DMS79 treated with DMSO at 0.1 percent for 48 hours (cell line): ENCODE data around the gene MRPL10.

Experiments
- DNase-seq: peaks from one replicate; lab custom pipeline; 2025; lab: John Stamatoyannopoulos, UW

The MRPL10 gene

DNA sequence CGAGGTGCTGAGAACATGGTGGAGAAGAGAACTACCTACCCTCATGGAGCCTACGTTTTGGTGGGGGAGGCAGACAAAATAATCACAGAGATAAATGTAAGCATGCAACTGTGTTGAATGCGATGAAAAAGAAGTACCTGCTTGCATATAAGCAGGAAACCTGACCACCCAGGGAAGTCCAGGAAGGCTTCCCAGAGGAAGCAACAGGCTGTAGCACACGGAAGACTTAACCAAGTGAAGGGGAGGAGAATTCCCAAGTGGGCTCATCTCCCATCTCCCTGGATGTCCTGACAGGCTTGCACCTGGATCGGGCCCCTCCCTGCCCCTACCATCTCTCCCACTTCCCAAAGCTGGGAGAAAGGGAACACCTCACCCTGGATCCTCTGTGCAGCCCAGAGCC is 7.7 kb upstream of the MRPL10 start:
- DNase-seq, result no peak

DNA sequence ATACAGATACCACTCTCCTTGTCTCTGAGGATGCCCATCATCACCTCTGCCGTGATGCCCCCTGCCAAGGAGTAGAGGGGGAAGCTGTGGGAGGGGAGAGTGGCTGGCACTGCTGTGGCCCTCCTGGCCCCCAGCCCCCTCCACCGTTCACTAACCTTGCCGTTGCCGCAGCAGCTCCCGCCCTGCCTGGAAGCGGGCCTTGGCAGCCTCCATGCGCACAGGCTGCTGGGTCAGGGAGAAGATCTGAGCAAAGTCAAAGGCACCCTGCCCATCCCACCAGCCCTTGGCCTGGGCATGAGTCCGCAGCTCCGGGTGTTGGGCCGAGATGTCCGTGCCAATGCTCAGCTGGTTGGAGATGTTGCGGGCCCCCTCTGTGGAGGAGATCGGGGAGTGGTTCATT is 7.3 kb upstream of the MRPL10 start:
- DNase-seq, result no peak

DNA sequence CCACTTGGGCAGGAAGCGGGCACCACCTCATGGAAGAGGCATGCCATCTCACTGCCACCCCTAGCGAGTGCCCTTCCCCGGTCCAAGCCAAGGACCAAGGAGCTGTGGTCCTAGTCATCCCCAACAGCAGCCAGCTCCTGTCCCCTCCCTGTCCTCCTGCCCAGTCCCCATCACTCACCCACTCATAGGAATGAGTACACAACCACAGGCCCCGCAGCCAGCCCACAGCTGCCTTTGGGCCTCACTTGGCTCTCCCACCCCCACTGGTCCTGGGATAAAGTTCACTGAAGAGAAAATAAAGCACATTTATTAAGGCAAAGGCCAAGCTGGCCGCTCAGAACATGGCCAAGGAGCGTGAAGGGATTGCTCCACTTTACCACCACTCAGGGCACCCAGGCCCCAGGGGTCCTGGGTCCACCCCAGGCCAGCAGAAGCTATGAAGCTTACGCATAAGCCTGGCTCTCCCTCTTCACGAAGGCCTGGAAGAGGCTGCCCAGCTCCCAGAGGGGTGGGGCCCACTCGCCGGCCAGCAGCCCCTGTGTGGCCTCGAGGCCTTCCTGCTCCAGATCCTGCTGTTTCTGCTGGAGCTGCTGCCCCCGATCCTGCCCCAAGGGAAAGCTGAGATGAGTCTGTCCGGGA is 6.2 kb upstream of the MRPL10 start:
- no peak for DNase-seq

DNA sequence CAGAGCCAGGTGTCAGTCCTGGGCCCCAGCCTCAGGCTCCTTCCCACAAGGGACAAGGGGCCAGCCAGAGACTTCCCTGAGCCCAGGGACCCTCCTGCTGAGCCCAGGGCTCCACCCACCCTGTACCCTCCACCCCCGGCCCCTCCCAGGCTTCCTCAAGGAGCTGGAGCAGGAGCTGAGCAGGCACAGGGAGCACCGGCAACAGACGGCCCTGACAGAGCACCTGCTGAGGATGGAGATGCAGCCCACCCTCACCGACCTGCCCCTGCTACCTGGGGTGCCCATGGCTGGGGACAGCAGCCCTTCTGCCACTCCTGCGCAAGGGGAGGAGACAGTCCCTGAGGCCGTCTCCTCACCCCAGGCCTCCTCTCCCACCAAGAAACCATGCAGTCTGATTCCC is 5.3 kb upstream of the MRPL10 start:
- DNase-seq, result no peak

DNA sequence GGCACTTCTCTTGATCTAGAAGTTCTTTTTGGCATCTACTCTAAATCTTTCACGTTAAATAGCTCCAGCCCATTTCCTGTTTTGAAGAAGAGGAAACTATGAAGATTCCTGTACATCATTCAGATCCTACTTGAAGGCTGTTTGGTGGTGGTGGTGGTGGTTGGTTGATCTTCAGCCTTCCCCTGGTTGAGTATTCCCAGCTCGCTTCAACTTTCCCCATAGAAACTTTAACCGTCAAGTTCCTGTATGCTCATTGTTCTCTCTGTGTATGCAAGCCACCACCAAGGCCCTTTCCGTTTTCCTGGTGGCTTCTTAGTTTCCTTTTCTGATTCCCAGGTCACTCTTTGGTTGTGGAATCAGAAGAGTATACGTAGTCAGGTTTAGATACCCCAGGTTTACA is 3.4 kb upstream of the MRPL10 start:
- DNase-seq, result no peak

DNA sequence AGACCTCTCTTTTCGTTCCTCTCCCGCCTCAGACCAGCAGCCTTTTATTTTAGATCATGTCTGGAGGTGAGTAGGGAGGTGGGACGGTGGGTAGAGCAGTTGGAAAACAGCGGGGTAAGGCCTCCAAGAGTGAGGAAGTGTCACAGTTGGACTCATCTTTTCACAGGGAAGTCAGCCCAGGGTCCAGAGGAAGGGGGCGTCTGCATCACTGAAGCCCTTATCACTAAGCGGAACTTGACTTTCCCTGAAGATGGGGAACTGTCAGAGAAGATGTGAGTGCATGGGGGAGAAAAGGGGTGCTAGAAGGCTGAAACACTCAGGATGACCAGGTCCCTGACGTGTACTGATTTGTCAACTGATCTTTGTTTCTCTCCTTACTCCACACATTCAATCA is 590 bp upstream of the MRPL10 start:
- DNase-seq, result no peak

DNA sequence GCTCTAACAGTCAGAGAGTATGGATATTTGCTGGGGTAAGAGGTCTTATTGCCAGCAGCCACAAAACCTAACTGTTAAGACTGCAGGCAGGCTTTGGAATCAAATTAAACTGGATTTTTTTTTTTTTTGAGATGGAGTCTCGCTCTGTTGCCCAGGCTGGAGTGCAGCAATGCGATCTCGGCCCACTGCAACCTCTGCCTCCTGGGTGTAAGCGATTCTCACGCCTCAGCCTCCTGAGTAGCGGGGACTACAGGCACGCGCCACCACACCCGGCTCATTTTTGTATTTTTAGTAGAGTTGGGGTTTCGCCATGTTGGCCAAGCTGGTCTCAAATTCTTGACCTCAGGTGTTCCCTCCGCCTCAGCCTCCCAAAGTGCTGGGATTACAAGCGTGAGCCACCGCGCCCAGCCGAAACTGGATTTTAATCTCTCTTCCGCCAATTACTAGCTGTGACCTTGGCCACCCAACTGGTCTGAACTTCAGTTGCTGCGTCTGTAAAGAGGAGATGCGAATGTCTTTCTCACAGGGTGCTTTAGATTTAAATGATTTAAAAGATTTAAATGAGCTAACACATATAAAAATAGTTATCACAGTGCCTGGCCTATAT is 842 bp downstream of the MRPL10 start:
- DNase-seq, result no peak

DNA sequence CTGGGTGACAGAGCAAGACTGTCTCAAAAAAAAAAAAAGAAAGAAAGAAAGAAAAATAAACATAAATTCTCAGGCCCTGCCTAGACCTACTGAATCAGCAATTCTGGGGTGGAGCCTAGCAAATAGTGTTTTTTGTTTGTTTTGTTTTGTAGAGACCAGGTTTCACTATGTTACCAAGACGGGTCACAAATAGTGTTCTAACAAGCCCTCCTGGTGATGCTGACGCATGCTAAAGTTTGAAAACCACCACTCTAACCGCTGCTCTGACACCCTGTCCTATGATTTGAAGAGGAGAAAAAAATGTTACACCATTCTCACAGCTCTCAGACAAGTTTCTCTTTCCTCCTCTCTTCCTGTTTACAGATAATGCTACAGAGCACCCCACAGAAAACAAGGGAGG is 1.5 kb downstream of the MRPL10 start:
- DNase-seq, result no peak

DNA sequence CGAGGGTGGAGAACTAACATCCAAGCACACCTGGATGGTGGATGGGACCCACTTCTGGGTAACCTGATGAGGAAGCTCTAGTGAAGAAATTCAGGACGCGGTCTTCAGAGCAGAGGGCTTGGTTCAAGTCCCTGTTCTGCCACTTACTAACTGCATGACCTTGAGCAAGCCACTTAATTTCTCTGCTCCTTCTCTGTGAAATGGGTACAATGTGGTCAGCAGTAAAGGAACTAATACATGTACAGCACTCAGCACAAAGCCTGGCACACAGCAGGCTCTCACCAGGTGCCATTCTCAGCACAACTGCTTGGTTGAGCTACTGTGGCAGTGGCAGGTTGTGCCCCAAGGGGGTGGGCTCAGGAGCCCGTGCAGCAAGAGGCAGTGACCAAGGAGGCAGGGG is 7.8 kb downstream of the MRPL10 start:
- no peak for DNase-seq

DNA sequence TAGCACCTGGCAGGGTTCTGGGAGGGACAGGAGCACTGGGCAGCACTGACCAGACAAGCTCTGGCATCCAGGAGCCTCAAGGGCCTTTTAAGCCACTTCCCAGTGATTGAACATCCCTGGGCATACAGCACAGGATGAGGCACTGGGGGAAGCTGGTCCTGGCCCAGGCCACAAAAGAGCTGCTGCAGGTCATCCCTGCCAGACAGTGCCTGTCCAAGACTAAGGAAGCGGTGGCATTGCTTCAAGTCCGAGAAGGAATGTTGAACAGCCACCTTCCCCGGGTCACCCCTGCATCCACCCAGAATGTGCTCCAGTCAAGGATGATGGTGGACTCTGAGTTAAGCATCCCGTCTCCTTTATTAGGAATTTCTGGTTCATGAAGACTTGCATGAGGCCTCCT is 8.6 kb downstream of the MRPL10 start:
- DNase-seq, result no peak

DNA sequence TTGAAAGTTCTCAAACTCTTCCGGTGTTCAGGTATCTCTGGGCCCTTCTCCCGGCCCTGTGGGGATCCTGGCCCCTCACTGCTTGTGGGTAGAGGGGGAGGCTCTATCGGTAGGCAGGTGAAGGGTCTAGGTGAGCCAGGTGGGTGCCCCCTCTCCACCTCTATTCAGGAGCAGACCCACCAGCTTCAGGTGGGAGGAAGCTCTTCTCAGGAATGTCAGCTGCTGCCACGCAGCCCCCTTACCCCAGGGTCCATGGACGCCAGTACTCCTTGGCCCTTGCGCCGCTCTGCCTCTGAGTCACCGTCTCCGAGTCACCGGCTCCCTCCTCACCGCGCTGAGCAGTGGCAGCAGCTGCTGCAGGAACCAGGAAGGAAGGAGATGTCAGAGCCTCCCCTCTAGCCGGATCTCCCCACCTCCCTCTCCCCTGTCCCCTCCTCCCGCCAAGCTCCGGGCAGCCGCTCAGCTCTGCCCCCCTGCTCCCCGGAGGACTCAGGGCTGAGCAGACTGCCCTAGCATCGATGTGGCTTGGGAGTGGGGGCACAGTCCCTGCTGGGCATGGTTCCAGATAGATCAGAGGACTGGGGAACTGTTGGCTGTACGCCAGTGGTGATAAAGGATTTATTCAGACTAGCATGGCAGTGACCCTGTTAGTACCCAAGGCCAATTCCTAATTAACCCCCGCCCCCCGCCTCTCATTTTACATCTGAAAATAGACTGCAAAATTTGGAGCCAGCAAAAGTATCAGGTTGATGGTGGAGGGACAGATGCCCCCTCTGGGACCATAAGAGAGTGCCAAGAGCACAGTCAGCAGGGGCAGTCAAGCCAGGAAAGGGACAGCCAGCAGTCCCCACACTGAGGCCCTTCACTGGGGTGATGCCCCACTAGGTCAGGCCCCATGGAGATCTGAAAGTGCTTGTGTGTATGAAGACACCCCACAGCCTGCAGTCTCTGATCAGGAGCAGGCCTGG is 9.6 kb downstream of the MRPL10 start, which contains the start of gene OSBPL7:
Gene OSBPL7 (minus strand): TSS at position 371 of the 968 bp plus-strand sequence. CDS start 1,516 bp downstream, outside the sequence.
- DNase-seq, result peak; percentile 87

DNA sequence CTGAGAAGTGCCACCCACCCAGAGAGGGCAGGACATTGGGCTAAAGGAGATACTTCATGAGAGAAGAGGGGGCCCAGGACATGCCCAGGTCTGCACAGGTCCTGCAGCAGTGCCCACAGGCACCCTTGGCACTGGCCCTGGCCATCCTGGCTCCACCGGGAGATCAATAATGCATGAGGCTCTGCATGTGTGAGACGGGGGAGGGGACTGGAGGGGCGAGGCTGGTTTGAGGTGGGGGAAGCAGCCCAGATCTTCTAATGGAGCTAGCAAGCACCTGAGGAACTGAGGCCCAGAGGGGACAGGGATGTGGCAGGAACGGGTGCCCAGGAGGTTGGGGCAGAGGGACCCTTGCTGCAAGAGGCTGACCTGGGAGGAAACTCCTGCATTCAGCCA is 10.3 kb downstream of the MRPL10 start:
- no peak for DNase-seq

DNA sequence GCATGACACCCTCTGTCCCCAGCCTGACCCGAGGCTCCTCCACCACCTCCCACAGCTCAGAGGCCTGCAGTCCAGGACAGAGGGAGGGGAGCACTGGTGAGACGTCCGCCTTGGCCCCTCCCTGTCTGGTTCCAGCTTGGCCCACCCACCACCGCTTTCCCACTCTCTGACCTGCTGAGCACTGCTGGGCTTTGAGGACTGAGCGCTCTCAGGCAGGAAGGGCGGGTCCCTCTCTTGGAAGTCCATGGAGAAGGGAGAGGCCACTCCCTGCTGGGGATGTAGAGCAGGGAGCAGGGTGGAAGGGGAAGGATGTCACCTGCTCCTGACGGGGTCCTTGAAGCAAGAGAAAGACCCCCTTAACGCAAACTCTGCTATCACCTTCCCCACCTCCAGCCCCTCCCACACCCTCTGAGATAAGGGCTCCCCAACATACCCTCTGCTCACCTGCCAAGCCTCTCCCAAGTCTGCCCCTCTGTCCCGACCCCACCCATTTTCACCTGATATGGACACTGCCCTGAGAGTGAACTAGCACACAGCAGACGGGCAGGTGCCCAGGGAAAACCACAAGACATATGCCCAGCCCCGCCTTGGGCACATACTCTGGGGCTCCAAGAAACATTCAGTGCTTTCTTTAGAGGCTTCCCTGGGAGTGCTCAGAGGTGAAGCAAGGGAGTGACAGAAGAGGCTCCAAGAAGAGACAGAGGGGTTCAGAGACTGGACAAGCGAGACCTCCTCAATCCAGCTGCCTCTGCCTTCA is 11.1 kb downstream of the MRPL10 start:
- no peak for DNase-seq

DNA sequence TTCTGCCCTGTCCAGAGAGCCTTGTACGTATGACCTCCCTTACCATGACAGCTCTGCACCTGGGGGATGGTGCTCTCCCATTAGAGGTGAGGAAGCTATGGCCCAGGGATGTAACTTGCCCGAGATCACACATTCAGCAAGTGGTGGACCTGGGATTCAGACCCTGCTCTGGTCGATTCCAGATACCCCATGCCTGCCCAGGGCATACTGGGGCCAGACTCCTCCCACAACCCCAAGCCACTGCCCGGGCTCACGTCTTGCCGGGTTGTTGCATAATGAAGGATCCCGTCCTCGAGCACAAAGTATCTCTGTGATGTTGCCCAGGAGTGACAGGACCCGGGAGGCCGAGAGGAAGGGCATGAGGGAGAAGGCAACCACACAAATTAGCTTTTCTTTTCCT is 11.9 kb downstream of the MRPL10 start:
- no peak for DNase-seq

DNA sequence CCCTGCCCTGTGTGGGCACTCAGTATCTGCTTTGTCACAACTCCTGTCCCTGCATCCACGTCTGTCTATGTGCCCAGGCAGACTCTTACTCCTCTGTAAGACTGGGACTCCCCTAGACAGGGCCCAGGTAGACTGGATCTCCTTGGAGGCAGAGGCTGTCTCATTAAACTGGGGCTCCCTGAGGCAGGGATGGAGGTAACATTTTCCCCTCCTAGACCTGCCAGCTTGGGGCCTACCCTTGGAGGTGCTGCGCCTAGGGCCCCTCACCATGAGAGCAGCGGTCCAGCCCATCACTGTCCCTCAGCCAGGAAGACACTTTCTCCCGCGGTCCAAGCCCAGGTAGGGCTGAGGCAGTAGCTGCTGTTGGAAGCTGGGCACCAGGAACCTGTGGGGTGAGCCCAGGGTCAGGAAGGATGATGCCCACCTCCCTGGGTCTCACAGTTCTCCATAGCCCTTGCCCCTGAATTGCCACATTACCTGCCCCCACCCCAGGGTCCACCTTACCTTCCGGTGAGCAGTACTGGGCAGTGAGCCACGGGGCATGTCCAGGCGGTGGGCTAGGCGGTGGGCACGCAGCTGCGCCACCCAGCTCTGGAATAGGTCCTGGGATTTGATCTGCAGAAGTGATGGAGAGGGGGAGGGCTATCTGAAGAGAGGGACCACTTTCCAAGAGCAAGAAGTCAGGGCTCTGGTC is 13.2 kb downstream of the MRPL10 start:
- DNase-seq, result no peak

DNA sequence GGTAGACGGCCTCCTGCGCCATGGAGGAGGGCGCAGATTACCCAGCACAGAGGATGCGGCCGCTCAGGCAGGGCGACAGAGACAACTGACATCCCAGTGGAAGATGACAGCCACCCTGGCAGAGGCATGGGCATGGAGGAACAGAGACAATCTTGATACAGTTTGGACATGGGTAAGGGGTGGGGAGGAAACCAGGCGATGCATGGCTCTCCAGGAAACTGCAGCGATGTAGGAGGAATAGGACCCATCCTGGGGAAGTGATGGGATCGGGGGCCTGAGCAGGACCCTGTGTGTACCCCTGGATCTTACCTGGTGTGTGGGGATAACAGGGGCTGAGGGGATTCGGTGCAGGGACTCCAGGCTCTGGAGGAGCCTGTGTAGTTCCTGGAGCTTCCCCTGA is 14.4 kb downstream of the MRPL10 start:
- DNase-seq, result no peak

DNA sequence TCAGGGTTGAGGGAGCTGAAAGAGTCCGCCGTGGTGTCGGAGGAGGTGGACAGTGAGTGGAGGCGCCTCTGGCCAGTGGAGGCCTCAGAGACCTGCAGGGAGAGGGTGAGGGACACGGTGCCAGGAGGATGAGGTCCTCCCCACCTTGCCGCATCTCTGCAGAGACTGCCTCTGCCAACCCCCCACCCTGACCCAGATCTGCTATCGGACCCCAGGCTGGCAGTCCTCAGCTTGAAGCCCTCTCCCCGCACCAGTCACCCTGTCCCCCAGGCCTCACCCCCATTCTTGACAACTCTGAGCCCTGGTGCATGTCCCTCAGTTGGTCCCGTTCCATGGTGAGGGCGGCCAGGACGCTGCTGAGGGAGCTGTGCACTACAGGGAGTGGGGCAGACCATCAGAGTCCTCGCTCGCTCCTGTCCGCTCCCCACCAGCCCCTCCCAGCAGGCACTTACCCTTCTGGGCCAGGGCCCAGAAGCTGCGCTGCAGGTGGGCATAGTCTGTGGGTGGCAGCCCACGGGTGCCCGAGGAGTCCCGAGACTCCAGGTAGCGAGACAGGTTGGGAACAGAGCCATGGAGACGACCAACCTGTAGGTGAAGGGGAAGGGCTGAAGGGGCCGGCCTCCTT is 15.1 kb downstream of the MRPL10 start:
- no peak for DNase-seq

DNA sequence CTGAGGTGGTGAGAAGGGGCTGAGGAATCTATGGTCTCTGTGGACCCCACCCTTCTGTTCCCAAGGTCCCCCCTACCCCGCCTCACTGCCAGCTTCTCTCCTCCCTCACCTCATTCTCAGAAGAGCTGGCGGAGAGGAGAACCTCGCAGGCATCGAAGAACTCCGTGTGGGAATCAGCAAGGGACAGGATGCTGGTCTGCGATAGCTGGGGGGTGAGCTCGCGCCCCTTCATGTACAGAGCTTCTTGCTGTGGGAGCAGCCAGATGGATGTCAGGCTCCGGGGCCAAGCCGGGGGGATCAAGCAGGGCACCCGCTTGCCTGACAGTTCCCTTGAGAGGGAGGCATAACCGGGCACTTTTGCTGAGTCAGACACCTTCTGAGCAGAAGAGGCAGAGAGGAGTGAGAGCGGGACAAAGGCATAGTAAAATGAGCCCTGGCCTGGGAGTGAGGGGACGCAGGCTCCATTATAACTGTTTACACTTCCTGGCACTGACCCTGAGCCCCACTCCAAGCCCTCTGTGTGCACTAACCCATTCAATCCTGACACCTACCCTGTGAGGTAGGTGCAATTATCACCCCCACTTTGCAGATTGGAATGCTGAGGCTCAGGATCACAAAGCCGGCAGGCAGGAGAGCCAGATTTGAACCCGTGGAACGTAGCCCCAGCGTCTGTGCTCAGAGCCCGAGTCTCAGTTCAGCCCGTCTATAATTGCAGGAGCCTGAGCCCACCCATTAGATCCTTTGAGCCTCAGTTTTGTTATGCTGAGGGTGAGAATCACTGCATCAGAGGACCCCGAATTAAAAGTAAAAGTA is 16.0 kb downstream of the MRPL10 start:
- no peak for DNase-seq

DNA sequence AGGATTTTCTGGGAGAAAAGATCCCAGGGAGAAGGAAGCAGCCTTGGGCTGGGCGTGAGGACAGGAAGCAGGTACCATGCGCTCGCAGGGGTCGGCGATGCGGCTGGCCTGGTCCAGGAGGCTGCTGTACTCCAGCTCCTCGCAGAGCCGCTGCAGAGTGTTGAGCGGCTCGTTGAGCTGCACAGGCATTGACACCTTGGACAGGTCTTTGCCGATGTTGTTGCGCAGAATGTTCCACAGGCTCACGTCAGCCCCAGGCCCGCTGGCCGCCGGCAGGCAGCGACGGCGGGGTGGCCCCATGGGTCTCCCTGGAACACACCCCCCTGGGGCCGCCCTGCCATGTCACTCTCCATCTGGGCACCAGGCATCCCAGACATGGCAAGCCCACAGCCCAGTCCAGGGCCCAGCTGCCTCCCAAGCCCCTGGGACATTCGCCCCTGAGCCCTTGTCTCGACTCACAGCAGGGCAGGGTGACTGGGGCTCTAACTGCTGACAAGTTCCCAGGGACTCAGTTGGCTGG is 17.8 kb downstream of the MRPL10 start:
- no peak for DNase-seq

DNA sequence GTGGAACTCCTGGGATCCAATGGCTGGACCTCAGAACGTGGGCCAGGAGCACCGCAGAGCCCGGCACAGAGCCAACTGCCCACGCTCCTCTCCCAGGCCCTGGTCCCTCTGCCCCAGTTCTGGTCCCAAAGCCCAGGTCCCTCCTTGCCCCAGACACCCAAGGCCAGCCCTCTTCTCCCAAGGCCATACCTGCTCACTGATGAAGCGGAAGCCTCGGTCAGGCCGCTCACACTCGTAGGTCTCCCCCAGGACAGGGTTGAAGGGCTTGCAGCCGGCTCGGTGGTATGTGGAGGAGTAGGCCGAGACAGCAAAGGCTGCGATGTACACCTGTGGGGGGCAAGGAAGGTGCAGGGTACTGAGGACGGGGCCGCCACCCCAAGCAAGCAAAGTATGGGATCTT is 18.3 kb downstream of the MRPL10 start:
- no peak for DNase-seq
